C1 segment of cervical spinal cord (tissue), 14 donors: Measurements from ENCODE around the gene TBP.
"Not testable (repeated sequence)": the region's sequence is repeated elsewhere in the genome, so short reads cannot be mapped to it uniquely, and the experiment has no call there.

ENCODE experiments used
- DNase-seq, 14 donors: peaks; one replicate each; lab custom pipeline; 2025; lab: John Stamatoyannopoulos, UW

TBP gene

DNA sequence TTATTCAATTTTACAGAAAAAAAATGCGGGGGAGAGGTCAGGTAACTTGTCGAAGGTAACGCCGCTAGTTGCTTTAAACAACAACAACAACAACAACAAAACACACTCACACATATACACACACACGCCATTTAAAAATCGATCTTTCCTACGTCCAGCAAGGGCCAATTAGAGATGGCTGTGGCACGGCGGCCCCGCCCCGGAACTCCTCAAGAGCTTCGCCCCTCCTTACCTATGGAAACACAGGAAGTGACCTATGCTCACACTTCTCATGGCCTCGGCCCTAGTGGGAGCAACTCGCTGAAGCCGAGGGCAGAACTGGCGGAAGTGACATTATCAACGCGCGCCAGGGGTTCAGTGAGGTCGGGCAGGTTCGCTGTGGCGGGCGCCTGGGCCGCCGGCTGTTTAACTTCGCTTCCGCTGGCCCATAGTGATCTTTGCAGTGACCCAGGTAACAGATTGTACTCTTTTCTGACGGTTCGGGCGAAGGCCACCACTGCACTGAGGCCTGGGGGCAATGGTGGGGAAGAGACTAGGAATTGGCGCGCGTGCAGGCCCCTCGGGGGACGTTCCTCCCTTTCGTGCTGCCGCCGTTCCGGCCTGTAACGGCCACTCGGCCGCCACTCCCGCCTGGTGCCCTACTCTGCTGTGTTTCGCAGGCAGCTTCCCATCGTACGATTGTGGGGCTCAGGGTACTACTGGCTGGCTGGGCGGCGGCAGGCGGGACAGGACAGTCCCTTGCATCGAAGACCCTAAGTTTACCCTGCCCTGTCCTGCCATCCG is at the start of gene TBP:
TSS of gene TBP (plus strand) at position 357 of the 783 bp plus-strand sequence. CDS start 2,661 bp downstream, outside the sequence.
- DNase-seq = peak; percentile 62 to 99 (median 96)

DNA sequence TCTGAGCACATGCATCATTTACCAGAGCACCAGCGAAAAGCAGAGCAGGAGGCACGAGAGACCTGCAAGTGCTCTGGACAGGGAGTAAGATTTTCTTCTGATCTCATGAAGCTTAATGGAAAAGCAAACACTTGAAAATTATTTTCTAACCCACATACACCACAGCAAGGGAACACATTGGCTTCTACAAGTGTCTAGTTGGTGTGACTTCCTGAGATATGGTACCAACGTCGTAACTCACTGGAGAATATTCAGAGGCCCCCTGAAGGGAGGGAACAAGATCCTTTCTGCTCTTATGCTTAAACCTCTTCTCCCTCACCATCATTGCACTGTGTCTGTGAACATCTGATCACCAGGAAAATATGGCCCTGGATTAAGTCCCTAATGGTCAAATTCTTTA is 49.7 kb upstream of the TBP start:
- DNase-seq = no peak

DNA sequence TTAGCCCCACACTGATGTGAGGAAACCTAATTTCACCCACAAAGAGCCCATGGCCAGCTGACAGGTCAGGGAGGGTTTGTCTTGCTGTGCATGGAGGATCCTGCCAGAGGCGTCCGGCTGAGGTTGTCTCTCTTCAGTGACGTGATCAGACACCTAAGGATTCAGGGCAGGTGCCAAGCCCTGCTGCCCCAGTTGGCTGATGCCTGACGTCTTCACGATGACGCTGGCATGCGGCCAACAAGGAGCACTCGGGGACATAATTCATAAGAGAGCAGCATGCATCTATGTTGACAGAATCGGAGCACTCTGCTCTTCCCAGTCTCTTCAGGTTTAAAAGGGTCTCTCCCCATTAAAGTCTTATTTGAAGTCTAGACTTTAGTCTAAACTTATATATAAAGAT is 48.9 kb upstream of the TBP start:
- DNase-seq = peak in 1 of 14 donors; percentile 22

DNA sequence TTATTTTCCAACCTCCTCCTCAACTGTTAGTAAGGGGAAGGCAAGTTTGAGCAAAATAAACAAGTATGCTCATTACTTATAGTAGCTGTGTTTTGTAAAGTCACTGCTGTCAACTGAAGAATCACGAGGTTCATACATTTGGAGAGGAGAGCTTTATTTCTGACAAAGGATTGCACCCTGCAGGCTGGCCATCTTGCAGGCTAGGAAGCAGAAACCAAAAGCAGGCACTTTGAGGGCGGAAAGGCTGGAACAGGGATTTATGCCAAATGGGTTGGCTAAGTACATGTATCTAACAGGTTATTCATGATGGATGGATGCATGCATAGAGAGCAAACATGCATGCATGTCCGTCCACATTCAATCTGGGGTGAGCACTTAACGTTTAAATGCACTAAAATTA is 47.7 kb upstream of the TBP start:
- peak in 1 of 14 donors; percentile 38 for DNase-seq

DNA sequence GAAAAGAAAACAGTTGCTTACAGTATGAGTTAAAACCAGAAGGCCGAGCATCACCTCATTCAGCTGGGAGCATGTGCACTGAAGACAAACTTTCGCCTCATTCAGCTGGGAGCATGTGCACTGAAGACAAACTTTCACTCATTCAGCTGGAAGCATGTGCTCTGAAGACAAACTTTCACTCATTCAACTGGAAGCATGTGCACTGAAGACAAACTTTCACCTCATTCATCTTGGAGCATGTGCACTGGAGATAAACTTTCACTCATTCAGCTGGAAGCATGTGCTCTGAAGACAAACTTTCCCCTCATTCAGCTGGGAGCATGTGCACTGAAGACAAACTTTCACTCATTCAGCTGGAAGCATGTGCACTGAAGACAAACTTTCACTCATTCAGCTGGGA is 46.4 kb upstream of the TBP start:
- DNase-seq = not testable (repeated sequence)

DNA sequence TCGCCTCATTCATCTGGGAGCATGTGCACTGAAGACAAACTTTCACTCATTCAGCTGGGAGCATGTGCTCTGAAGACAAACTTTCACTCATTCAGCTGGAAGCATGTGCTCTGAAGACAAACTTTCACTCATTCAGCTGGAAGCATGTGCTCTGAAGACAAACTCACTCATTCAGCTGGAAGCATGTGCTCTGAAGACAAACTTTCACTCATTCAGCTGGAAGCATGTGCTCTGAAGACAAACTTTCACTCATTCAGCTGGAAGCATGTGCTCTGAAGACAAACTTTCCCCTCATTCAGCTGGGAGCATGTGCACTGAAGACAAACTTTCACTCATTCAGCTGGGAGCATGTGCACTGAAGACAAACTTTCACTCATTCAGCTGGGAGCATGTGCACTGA is 45.9 kb upstream of the TBP start:
- not testable (repeated sequence) for DNase-seq

DNA sequence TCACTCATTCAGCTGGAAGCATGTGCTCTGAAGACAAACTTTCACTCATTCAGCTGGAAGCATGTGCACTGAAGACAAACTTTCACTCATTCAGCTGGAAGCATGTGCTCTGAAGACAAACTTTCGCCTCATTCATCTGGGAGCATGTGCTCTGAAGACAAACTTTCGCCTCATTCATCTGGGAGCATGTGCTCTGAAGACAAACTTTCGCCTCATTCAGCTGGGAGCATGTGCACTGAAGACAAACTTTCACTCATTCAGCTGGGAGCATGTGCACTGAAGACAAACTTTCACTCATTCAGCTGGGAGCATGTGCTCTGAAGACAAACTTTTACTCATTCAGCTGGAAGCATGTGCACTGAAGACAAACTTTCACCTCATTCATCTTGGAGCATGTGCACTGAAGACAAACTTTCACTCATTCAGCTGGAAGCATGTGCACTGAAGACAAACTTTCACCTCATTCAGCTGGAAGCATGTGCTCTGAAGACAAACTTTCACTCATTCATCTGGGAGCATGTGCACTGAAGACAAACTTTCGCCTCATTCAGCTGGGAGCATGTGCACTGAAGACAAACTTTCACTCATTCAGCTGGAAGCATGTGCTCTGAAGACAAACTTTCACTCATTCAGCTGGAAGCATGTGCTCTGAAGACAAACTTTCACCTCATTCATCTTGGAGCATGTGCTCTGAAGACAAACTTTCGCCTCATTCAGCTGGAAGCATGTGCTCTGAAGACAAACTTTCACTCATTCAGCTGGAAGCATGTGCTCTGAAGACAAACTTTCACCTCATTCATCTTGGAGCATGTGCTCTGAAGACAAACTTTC is 45.1 kb upstream of the TBP start:
- DNase-seq = not testable (repeated sequence)

DNA sequence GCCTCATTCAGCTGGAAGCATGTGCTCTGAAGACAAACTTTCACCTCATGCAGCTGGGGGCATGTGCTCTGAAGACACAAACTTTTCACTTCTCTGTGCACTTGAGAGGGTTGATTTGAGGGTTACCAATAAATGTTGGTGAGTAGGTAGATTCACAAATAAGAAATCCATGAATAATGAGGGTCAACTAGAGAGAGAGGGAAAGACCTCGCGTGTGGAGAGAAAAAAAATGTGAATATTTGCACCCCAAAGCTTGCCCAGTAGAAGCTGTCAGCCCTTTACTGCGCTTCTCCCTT is 44.5 kb upstream of the TBP start:
- no peak for DNase-seq

DNA sequence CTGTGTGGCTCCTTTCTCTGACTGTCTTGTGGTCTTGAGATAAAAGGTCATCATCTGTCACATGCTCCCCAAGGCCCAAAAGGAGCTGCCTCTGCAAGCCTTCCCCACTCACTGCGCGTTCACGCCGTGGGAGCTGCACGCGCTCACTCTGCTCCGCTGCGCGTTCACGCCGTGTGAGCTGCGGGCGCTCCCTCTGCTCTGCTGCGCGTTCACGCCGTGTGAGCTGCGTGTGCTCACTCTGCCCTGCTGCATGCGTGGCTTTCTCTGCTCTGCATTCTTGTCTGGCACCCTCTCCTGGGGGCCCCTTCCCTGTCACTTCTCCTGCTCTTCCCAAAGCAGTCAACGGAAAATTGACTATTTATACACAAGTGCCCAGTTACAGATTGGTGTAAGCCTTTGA is 43.5 kb upstream of the TBP start:
- no peak for DNase-seq

DNA sequence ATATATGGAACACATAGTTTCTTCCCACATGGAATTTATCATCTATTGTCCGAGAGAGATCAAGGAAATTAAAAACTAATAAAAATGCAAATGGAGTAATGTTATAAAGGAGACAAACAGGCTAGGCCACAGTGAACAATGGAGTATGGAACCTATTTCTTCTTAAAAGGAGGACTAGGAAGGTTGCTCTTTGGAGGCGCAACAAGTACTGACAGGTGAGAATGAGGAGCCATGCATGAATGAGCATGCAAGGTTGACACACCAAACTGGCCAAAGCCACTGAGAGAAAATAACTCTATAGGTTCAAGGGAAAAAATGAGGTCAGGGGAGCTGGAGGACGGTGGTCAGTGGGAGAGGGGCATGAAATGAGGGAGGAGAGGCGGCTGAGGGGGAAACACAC is 41.9 kb upstream of the TBP start:
- DNase-seq = no peak

DNA sequence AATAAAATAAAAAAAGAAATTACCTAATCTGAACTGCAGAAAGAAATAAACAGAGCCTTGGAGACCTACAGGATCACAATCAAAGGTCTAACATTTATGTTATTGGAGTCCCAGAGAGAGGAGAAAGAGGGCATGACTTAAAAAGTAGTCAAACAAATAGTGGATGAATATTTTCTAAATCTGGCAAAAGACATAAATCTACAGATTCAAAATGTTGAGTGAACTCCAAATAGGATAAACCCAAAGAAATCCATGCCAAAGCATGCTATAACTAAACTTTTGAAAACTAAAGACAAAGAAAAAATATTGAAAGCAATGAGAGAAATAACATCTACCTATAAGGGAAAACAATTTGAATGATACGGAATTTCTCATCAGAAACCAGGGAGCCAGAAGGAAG is 39.3 kb upstream of the TBP start:
- no peak for DNase-seq

DNA sequence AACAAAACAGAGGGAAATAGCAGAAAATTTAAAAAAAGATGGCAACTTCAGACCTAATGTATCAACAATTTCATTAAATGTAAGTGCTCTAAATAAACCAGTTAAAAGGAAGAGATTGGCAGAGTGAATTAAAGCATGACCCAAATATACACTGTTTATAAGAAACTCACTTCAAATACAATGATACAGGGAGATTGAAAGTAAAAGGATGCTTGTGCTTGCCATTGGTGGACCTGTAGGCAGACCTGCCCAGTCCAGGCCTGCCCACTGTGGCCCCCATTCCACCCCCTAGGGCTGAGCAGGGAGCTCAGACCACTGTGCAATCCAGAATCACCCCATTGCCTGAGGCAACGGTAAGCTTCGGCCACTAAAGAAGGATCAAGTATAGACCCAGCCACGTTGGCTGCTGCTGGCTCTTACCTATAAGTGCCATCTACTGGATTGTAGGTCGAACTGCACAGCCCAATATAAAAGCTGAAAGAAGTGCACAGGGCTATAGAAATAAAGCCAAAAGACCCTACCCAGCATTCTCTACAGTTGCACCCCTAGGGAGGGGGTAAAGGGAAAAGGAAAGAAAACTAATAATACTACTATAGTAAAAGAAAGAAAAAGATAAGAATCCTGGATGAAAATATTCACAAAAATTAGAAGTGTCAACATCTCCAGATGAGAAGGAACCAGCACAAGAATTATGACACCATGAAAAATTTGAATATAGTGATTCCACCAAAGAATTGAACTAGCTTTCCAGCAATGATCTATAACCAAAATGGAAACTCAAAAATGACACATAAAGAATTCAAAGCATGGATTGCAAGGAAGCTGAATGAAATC is 37.2 kb upstream of the TBP start:
- DNase-seq = no peak

DNA sequence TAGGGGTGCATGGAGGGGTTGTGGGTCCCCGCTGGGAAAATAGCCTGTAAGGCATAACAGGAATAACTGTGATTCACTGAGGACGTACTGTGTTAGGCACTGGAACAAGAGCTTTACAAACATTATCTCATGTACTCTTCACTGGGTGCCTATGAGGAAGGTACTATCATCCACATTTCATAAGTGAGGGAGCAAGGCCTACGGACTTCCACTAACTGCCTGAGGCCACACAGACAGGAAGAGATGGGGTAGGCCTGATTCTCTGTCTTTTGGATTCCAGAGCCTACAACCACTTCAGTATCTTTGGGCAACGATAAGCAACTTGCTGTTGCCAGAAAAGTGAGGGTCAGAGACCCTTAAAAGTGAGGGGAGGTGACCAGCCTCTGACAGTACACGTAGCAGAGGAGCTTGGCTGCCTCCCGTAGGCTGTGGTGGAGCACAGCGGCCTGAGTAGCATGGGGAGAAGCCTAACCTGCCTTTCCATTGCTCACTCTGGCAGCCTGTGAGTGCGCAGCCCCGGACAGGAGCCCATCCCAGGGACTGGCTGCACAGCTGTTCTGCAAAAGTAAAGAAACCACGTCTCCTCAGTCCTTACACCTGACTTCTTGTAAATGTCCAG is 31.5 kb upstream of the TBP start:
- DNase-seq = no peak

DNA sequence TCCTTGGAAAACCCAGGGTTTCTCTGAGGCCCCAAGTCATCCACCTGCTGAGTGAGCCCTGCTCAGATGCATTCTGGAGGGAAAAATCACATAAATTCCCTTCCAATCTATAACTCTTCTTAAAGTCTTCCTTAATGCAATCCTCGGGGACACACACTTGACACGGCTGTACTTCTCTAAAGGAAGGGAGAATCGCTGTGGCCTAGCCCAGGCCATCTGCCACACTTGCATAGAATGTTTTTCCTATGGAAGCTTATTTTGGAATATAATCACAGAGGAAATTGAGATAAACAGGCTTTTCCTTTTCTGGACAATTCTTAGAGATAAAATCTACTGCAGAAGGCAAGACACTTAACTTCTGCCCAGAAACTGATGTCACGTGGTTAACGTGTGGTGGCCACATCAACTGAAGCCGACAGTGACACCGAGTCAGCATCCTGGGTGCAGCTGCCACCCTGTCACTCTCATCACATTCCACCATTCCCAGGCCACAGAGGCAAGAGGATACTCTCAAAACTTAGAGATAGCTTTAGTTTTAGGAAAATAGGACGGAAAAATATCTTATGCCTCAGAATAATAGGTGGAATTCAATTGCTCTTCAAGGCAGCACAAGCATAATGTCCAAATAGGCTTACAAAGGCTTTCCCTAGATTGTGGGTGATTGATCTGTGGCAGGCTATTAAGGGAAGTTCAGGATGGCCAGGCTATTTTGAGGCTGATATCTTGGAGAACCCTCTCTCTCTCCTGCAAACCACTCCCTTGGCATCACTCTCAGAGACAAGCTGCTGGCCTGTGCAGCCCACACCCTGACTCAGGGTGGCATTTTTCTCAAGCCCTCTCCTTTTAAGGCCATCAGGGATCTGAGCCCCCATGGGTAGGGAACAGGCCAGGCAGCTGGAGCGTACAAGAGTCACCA is 30.7 kb upstream of the TBP start:
- DNase-seq = no peak

DNA sequence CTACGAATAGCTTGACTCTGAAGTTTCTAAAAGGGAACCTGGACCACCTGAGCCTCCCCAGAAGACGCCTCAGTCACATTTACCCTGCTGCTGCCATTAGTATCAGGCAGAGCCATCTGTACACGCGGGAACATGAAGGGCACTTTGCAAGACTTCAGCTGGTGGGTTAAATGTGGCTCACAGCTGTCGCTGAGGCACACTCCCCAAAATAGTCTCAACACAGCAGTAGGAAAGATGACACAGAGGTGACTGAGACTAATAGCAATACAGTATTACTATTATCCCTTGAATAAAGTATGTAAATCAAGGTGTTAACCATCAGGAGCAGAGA is 30.0 kb upstream of the TBP start:
- no peak for DNase-seq

DNA sequence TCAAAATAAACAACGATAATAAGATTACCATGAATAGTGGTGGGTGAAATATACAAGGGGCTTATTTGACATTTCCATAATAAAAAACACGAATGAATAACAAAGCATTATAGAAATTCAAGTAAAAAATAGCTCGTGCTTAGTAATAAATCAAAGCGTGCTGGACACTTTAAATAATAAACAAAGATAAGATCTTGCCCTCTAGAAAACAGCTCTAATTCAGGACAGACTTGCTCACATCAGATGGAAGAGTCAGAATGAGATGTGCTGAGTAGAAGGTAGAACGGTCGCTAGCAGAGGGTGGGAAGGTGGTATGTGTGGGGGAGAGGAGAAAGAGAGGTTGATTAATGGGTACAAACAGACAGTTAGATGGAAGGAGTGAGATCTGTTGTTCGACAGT is 28.4 kb upstream of the TBP start:
- no peak for DNase-seq

DNA sequence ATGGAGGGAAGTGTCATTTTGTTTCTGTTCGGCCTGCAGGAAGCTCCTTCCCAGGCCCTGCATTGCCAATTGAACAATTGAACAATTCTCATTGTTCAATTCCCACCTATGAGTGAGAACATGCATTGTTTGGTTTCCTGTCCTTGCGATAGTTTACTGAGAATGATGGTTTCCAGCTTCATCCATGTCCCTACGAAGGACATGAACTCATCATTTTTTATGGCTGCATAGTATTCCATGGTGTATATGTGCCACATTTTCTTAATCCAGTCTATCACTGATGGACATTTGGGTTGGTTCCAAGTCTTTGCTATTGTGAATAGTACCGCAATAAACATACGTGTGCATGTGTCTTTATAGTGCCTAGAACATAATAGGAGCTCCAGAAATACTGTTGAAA is 26.2 kb upstream of the TBP start:
- not testable (repeated sequence) for DNase-seq

DNA sequence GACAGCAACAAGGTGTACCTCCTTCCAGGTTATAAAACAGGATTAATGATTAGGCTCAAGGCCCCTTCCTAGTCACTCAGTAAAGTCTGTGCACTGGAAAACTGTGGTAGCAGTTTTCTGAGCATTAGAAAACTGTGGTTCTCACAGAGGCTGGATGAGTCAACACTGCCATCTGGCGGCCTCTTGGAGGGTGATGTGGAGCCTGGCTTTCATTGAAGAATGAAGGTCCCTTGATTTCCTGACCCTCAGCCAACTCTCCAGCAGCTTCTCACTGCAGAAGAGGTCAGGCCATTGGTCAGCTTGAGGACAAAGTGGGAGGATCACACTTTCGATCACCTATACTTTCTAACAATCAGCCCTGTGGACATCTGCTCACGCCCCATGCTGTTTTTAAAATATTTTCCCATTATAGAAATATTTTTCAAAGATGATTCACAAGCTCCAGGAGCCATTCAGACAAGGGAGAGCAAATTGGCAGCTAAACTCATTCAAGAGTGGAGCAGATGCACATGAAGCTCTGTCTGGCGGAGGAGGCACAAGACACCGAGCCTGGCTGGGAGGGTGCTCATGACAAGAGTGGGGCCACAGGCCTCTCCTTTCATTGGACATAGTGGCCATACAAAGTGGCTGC is 24.2 kb upstream of the TBP start:
- peak in 12 of 14 donors; percentile 12 to 68 (median 58) for DNase-seq

DNA sequence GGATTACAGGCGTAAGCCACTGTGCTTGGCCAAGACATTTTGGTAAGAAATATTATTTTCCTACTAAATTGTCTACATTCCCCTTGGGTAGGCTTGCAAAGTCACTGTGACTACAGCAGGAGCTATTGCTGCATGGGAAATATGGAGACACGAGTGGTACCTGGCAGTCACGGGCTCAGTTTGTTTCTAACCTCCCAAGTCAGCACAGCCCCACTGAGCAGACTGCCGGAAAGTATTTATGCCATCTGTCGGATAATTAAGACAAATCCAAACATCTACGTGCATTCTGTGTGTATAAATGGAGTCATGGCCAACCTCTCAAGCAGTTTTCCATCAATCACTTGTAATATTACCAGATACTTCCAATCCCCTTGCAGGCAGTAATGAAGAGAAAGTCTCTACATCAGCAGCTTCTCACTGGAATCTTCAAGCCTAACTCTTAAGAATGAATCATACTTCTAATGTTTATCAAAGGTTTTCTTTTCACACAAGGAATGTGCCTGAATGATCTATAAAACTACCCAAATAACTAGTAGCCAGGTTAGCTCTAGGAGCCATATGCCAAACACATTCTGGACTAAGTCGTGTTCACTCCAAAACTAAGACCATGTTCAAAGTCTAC is 21.2 kb upstream of the TBP start:
- DNase-seq = no peak

DNA sequence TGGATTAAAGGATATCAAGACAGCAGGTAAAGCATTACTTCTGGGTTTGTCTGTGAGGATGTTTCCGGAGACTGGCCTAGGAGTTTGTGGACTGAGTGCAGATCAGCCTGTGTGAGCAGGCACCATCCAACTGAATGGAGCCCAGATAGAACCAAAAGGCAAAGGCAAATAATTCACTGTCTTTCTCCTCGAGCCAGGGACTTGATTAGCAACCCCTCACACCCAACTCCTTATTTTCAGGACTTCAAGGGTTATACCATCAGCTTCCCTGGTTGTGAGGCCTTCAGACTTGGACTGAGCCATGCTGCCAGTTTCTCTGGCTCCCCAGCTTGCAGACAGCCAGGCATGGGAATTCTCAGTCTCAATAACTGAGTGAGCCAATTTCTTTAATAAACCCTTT is 20.4 kb upstream of the TBP start:
- DNase-seq = no peak
